Suprapubic skin (tissue), 3 donors: ENCODE data around the gene GABPA.

Experiments
- POLR2A ChIP-seq, 2 donors: fragments of 450-650 bp; IDR thresholded peaks; one replicate each; pipeline ENCODE4 v1.6.1; 2017; ENCODE audit warnings: antibody characterized with exemption in 2 of 2, mild to moderate bottlenecking in 2 of 2, moderate library complexity in 2 of 2
- TF ChIP-seq, protein P1 (sequence below), 2 donors: fragments of 200-600 bp in 1 of 2; fragments of 450-650 bp in 1 of 2; sonication (generic) in 1 of 2; IDR thresholded peaks; one replicate each; pipeline ENCODE4 v1.5.1; 2016 to 2019; ENCODE audit warnings: antibody characterized with exemption in 2 of 2, mild to moderate bottlenecking in 1 of 2, moderate library complexity in 1 of 2

GRCh38 chr21:25742900-25743299 lies 8.1 kb downstream of the GABPA start:
- TF ChIP-seq, protein P1, sequence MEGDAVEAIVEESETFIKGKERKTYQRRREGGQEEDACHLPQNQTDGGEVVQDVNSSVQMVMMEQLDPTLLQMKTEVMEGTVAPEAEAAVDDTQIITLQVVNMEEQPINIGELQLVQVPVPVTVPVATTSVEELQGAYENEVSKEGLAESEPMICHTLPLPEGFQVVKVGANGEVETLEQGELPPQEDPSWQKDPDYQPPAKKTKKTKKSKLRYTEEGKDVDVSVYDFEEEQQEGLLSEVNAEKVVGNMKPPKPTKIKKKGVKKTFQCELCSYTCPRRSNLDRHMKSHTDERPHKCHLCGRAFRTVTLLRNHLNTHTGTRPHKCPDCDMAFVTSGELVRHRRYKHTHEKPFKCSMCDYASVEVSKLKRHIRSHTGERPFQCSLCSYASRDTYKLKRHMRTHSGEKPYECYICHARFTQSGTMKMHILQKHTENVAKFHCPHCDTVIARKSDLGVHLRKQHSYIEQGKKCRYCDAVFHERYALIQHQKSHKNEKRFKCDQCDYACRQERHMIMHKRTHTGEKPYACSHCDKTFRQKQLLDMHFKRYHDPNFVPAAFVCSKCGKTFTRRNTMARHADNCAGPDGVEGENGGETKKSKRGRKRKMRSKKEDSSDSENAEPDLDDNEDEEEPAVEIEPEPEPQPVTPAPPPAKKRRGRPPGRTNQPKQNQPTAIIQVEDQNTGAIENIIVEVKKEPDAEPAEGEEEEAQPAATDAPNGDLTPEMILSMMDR (IDR thresholded peaks at IDR 0.05) = no peak
- no peak for TF ChIP-seq POLR2A (IDR thresholded peaks at IDR 0.05)
